OCI-LY1 (cell line): ENCODE measurements around the gene SNAPC4.

ENCODE experiments used
- EZH2 ChIP-seq: fragments of 200-600 bp; sonication (generic), shearing (Covaris generic); IDR thresholded peaks from 2 replicates; pipeline ENCODE4 v1.8.0; 2017; ENCODE audit warnings: borderline replicate concordance, mixed run types, mild to moderate bottlenecking, antibody characterized with exemption, low read length, moderate library complexity, mixed read lengths
- TF ChIP-seq, protein P1 (sequence below): fragments of 200-600 bp; sonication (generic), shearing (Covaris generic); IDR thresholded peaks from 2 replicates; pipeline ENCODE4 v1.5.1; 2017; ENCODE audit warnings: mild to moderate bottlenecking, antibody characterized with exemption, low read length, moderate library complexity, mixed read lengths

DNA sequence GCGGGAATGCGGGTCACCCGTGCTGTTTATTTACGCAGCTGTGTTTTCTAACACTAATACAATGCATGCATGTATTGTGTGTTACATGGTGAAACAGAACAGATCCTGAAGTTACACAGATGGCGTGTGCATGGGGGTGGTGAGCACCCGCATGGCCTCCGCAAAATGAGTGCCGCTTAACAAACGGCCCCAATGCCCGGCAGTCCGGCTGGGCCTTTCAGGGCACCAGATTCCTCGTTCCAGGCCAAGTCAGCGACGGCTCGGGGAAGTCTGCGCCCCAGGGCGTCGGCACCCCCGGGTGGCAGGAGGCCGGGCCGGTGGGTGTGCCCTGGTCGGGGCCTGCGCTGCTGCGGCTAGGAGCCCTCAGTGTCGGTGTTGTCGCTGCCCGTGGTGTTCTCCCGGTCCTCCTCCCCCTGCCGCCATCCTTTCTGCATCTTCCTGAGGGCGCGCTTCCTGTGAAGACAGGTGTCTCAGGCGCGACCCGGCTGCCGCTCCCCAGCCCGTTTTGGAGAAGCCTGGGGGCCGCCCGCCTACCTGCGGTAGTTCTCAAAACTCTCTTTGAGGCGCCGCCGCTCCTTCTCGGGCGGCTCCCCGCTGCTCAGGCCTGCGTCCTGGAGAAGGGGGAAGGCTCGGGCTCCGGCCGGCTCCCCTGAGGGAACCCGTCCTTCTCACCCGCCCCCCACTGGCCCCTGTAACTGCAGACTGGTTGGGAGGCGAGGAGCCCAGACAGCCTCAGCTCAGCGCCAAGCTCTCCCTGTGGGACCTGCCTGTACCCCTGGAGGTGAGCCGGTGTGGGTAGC is 35.8 kb downstream of the SNAPC4 start:
- TF ChIP-seq, protein P1, sequence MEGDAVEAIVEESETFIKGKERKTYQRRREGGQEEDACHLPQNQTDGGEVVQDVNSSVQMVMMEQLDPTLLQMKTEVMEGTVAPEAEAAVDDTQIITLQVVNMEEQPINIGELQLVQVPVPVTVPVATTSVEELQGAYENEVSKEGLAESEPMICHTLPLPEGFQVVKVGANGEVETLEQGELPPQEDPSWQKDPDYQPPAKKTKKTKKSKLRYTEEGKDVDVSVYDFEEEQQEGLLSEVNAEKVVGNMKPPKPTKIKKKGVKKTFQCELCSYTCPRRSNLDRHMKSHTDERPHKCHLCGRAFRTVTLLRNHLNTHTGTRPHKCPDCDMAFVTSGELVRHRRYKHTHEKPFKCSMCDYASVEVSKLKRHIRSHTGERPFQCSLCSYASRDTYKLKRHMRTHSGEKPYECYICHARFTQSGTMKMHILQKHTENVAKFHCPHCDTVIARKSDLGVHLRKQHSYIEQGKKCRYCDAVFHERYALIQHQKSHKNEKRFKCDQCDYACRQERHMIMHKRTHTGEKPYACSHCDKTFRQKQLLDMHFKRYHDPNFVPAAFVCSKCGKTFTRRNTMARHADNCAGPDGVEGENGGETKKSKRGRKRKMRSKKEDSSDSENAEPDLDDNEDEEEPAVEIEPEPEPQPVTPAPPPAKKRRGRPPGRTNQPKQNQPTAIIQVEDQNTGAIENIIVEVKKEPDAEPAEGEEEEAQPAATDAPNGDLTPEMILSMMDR = no peak
- TF ChIP-seq EZH2 = no peak
